GM12801 (cell line): ENCODE measurements around the gene DOC2A.

ENCODE experiments used
- TF ChIP-seq, protein P1 (sequence below): IDR thresholded peaks from one replicate; pipeline ENCODE4 v1.5.1; 2011; ENCODE audit warnings: control low read depth; ENCODE audit not compliant: insufficient read length; ENCODE audit errors: extremely low read depth

DOC2A gene

DNA sequence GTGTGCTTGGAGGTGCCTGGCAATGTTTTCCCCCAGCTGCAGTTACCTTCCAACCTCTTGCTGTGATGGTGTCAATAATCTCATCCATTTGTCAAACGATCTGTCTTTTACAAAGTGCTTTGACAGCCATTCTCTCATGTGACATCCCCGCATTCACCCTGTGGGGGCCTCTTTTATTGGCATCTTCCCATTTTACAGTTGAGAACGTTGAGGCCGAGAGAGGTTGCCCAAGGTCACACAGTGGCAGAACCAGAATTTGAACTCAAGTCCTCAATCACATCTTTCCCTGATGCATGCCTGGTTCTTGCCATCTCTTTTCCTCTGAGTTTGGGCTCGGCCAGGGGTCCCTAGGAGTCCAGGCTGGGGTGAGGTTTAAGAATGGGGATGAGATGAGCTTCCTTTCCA is 35.7 kb downstream of the DOC2A start:
- TF ChIP-seq, protein P1, sequence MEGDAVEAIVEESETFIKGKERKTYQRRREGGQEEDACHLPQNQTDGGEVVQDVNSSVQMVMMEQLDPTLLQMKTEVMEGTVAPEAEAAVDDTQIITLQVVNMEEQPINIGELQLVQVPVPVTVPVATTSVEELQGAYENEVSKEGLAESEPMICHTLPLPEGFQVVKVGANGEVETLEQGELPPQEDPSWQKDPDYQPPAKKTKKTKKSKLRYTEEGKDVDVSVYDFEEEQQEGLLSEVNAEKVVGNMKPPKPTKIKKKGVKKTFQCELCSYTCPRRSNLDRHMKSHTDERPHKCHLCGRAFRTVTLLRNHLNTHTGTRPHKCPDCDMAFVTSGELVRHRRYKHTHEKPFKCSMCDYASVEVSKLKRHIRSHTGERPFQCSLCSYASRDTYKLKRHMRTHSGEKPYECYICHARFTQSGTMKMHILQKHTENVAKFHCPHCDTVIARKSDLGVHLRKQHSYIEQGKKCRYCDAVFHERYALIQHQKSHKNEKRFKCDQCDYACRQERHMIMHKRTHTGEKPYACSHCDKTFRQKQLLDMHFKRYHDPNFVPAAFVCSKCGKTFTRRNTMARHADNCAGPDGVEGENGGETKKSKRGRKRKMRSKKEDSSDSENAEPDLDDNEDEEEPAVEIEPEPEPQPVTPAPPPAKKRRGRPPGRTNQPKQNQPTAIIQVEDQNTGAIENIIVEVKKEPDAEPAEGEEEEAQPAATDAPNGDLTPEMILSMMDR = no peak

DNA sequence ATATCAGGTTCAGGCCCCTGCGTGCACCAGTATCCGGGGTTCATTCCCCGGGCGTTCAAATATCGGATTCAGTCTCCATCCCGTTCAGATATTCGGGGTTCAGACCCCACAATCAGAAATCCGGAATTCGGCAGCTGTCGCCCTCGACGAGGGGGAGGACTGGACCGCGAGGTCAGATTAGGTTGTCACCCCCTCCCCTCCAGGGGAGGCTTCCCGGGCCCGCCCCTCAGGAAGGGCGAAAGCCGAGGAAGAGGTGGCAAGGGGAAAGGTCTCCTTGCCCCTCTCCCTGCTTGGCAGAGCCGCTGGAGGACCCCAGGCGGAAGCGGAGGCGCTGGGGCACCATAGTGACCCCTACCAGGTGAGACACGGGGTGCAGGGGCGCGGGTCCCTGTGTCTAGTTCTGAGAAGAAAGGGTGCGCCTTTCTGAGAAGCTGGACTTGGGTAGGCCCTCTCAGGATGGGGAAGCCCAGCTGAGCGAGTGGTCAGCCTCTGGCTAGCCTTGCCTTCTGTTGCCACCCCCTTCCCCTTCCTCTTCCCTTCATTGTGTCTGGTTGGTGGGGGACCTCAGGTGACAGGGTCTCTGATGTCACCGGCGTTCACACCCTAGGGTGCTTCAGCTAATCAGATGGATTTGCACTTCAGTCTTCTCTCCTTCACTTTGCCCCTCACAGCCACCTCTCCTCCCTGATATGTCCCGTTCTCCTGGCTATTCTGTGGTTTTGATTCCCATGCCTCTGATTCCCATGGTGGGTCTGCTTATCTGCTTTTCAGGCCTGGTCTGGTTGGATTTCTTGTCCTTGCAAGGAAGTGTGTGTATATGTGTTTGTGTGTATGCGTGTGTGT is 36.3 kb downstream of the DOC2A start:
- TF ChIP-seq, protein P1 = no peak

GRCh38 chr16:29973384-29974246 is 37.2 kb downstream of the DOC2A start, which contains the start of gene TAOK2:
TSS of gene TAOK2 (plus strand) at chr16:29973868. CDS start at chr16:29977773, 3,905 bp downstream.
- TF ChIP-seq, protein P1 = no peak

DNA sequence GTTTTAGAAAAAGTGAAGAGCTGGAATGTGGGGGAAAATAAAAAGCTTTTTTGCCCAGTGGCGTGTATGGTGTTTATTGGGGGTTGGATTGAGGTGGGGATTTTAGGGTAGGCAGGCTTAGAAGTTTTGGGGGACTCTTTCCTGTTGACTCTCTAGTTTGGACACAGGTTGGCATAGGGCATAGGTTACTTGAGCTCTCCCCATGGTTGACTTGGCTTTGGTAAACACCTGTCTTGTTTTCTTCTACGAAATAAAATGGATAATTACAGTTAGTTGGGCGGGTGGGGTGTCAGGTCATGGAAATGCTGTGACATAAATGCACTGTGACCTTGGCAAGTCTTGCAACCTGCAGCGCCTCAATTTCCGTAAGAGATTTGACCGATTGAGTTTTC is 37.8 kb downstream of the DOC2A start:
- TF ChIP-seq, protein P1 = no peak

DNA sequence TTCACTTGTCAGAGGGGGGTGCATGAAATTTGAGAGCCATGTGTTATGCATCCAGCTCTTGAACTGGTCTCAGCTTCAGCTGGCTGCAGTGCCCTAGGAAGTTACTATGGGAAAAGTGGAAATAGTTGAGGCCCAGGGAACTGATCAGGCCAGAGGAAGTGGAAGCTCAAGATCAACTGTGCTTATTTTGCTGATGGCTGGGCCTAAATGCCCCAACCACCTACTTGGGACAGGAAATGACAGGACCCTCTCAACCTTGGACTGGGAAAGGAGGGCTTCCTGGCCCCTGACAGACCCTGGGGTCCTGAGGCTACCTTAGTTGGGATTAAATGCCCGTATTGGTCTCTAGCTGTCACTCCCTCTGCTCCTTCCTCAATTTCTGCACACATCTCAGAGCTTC is 38.3 kb downstream of the DOC2A start:
- TF ChIP-seq, protein P1 = no peak

DNA sequence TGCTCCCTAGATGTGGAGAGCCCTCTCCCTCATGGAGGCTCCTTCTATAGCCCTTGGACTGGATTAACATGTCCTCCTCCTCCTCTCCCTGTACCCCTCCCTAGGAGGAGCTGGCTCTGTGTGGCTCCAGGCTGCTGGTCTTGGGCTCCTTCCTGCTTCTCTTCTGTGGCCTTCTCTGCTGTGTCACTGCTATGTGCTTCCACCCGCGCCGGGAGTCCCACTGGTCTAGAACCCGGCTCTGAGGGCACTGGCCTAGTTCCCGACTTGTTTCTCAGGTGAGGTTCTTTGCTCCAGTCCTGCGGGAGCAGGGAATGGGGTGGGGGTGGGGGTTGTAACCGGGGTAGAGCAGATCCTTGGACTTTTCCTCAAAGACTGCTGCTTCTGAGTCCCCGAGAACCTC is 39.5 kb downstream of the DOC2A start:
- TF ChIP-seq, protein P1 = no peak

DNA sequence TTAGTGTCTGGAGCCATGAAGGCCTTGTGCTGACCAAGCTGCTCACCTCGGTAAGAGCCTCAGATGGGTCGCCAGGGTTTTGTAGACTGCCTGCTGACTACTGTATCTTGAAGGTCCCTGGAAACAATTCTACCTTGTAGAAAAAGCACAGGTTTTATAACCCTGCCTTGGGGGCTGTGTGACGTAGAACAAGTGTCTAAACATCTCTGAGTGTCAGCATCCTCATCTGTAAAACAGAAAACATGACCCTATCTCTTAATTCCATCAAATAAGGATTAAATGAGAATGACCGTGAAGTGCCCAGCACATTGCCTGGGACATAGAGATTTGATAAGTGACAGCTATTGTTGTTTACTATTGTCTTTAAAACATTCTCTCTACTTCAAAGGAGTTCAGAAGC is 42.6 kb downstream of the DOC2A start:
- TF ChIP-seq, protein P1 = no peak
